Stimulated activated CD8-positive, alpha-beta memory T cell treated with anti-CD3 and anti-CD28 coated beads, Interleukin-7, amount 100 ng/mL, for 1 hour (primary cell): ENCODE data around the gene ZBTB20.

Experiments
- DNase-seq, 2 donors: peaks; one replicate each; pipeline ENCODE4 v3.0.0-alpha.2; 2020; ENCODE audit warnings: low read depth in 2 of 2

The ZBTB20 gene

DNA sequence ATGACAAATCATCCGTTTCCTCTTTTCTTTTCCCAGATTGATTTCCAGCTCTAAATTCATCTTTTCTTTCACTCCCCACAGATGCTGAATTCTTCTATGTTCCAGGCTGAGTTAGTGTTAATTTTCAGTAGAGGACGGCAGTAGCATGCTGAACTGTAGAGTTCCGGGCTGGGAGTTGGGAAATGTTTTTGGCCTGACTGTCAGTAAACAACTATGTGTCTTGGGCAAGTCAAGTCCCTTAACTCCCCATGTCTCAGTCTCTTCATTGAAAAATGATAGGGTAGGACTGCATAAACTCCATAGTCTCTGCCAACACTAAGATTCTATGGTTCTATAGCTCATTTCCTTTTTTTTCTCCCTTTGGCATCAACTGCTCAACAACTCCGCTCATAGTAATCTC, 519.3 kb downstream of the ZBTB20 start:
- no peak for DNase-seq

DNA sequence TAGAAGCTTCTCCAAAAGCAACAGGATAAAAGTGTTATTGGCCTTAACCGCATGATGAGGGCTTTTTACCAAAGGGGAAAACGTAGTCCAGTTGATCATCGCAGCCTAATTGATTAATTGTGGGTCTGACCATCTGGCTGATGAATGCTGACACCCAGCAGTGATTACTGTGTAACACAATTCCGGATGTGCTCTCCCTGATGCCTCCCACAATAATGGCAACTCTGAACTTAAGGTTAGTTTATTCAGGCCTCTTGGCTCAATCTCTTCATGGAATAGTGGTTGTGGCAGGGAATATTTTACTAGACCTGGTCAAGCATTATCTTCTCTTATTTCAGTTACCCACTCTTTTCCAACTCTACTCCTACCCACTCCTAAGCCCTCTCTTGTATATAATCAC, 520.3 kb downstream of the ZBTB20 start:
- no peak for DNase-seq

GRCh38 chr3:114624571-114625181, 522.4 kb downstream of the ZBTB20 start:
- no peak for DNase-seq

GRCh38 chr3:114624047-114624445, 523.0 kb downstream of the ZBTB20 start:
- DNase-seq, result no peak

DNA sequence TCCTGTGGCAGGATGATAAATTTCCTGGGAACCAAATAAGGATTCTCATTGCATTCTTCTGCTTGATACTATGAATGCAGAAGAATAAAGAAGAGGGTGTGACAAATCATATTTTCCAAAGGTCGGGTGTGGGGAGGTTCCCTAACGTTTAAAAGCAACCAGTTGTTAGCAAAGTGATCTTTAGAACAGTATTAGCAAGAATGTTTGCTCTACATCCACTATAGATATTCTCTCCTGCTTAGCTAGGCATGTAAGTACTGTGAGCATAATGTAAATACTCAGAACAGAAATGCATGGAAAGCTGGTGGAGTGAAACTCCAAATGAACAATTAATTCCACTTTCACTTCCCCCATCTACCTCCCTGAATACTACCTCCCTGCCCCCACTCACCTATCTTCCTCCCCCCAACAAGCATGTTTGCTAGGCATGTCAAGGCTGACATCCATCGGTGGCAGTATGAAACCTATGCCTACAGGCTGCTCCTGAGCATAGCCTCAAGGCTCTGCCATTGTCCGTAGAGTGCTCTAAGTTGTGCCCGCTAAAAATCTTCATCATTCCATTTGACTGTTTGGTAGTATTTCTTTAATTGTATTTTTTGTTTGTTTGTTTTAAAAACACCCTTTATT, 523.6 kb downstream of the ZBTB20 start:
- DNase-seq, result no peak

DNA sequence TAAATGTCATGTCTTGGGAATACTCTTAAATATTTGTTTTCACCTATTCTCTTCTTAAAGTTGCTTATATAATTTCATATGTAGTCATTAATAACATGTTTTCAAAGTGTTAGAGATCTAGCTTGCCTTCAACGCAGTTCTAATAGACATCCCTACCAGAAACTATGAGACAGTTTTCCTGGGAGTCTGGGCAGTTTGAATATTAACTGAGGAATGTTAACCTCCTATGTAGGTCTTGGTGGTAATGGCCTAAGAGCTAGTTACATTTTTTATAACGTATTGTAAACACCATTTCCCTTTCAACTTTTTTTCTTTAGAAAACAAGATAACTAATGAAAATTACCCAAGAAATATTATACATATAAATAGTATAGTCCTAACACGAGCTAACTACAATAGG, 525.1 kb downstream of the ZBTB20 start:
- DNase-seq, result no peak

- DNase-seq, result no peak
Observed at GRCh38 chr3:114619771-114620170, 527.3 kb downstream of the ZBTB20 start.

DNA sequence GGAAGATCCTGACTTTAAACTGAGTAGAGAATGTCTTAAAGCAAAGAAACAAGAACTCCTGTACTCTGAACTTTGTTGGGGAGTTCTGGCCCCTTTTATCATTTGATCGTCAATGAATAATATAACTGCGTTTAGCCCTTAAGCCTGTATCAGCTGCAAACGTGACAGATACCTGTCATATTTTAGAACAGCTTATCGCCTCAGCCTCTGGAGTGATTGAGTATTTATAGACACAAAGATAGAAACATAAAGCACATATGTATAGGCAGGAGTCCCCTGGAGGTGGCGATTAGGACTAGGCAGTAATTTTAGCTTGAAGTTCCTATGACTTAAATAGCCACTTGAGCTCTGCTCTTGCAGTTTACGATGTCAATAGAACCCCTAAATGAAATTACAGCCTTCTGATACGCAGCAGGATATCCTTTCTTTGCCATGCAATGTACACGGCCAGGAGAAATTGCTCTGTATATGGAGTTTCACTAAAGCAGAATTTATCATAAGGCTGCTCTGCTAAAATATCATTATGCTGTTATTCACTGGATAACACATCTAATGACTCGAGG, 531.5 kb downstream of the ZBTB20 start:
- DNase-seq, result no peak

GRCh38 chr3:114609973-114610630, 537.0 kb downstream of the ZBTB20 start:
- no peak for DNase-seq

- no peak for DNase-seq
Observed at GRCh38 chr3:114608293-114608692, 538.8 kb downstream of the ZBTB20 start.

GRCh38 chr3:114606336-114606735, 540.8 kb downstream of the ZBTB20 start:
- DNase-seq, result no peak

DNA sequence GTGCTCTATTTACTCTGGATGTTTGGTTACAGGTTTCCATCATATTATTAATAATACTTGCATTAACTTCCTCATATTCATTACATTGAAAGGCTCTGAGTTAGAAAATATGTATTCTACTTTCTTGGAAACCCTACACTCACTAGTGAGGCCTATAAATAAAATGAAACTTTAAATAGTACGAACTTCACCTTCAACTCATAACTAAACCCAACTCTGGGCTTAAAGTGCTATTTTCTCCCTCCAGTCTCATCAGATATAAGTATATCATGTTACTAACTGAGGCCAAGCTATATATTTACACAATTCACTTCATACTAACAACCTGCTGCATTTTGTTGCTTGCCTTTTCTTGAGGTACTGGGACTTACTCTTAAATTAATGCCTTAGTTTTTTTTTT, 546.5 kb downstream of the ZBTB20 start:
- no peak for DNase-seq

GRCh38 chr3:114597871-114598270, 549.2 kb downstream of the ZBTB20 start:
- DNase-seq, result no peak

DNA sequence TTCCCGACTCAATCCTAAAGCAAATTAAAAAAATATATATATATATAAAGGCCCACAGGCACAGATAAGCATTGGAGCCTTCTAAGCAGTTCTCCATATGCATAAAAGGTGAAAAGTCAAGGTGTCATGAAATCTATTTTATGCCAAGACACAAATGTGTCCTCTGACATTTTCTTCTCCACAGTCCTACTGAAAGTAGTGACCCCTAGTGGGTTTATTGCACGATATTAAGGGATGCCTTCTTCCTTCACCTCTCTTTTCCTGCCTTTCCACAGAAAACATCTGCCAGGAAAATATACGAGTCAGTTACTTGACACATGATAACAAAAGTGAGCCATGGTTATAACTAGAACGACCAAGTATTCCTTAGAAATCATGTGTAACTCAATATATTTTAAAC, 550.1 kb downstream of the ZBTB20 start:
- DNase-seq, result no peak

DNA sequence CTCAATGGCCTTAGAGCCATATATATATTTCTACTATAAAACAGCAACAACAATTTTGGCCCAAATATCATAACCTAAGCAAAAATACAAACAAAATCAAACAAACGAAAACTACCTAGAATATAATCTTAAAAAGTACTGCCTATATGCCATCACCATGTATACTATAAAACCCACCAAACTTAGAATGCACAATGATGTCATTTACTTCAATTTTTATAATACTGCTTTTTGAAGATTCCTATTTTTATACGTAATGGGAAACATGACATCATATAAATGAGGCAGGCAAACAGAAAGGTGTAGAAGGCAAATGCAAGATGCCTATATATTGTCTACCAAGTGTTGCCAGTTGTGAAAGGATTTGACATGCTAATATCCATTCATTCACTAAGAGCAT, 550.9 kb downstream of the ZBTB20 start:
- DNase-seq, result no peak

DNA sequence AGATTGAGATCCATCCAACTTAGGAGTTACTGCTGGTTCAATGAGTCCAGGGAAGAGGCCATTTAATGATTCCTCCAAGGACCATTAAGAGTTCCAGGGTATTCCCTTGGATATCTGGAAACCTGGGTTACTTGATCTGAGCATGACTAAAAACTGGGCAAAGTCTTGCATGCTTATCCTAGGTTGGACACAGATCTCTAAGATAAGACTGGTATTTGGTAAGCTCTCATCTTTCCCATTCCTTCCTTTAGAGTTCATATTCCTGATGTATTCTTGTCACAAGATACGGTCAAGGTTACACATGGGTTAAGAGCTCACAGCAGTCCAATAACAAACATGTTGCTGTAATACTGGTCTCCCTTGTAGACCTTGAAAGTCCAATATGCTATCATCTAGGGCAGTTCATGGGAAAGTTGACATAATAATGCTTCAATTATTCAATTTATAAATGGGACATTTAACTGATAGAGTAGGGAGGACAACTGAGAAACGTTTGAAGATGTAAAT, 551.5 kb downstream of the ZBTB20 start:
- no peak for DNase-seq

- no peak for DNase-seq
Observed at GRCh38 chr3:114590309-114591047, 556.6 kb downstream of the ZBTB20 start.

GRCh38 chr3:114587986-114588385, 559.1 kb downstream of the ZBTB20 start:
- no peak for DNase-seq

GRCh38 chr3:114586119-114586518, 561.0 kb downstream of the ZBTB20 start:
- no peak for DNase-seq

- DNase-seq, result no peak
Observed at GRCh38 chr3:114585687-114586086, 561.4 kb downstream of the ZBTB20 start.

- no peak for DNase-seq
Observed at GRCh38 chr3:114584734-114585371, 562.2 kb downstream of the ZBTB20 start.

DNA sequence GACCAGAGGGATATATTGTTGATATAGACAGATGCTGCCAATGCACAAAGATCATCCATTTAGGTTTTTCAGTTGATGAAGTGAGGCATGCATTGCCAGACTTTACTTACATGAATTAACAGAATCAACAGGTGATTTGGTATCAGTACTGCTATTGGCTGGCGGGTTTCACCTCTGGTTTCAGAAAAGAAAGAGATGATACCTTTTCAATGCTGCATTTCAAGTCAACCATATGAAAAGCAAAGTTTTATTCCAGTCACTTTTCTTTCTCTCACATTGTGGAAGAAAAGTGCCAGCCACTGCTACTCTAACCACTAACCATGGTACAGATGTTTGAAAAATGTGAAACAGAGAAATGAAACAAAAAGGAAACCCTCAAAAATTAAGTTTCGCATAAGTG, 564.2 kb downstream of the ZBTB20 start:
- no peak for DNase-seq
